Brain microvascular endothelial cell (primary cell): ENCODE measurements around the gene UQCR11.

Source experiments
- DNase-seq: peaks from one replicate; pipeline ENCODE4 v3.0.0-alpha.2; 2020
- H3K27ac ChIP-seq: fragments of 250-450 bp; sonication (Bioruptor Pico); 2 replicates; pipeline ENCODE4 v1.5.1; 2020; ENCODE audit warnings: mild to moderate bottlenecking, moderate library complexity
- H3K27me3 ChIP-seq: fragments of 250-450 bp; sonication (Bioruptor Pico); replicated peaks from 2 replicates; pipeline ENCODE4 v1.5.1; 2020; ENCODE audit warnings: mild to moderate bottlenecking
- H3K36me3 ChIP-seq: fragments of 250-450 bp; sonication (Bioruptor Pico); replicated peaks from 2 replicates; pipeline ENCODE4 v1.5.1; 2020; ENCODE audit warnings: mild to moderate bottlenecking
- H3K4me3 ChIP-seq: 2 replicates; pipeline ENCODE4 v1.5.1; 2011; ENCODE audit warnings: low read depth, mild to moderate bottlenecking, control low read depth, low read length, moderate library complexity
- CTCF ChIP-seq: IDR thresholded peaks from 2 replicates; pipeline ENCODE4 v1.5.1; 2011; ENCODE audit warnings: low read depth, mild to moderate bottlenecking, moderate library complexity, low read length, control low read depth, inconsistent platforms; ENCODE audit errors: missing control alignments
- in situ Hi-C: cut with HindIII; loops from 2 replicates; pipeline ENCODE4 v1.10.0; 2017; ENCODE audit warnings: low sequenced_read_pairs, low pct_ligation_motif_present

UQCR11 gene

GRCh38 chr19:1609680-1610474 is 4.6 kb upstream of the UQCR11 start:
- no peak for TF ChIP-seq CTCF
- in situ Hi-C loops = no loop called here
- Histone ChIP-seq H3K27ac (no peak overlapping the region), H3K36me3 (peaks cover 33% of the 10 kb centered on the region), H3K27me3 (no peaks in the 10 kb centered on the region), H3K4me3 (no peak overlapping the region)
- DNase-seq = no peak

- no peak for TF ChIP-seq CTCF
- in situ Hi-C loops = no loop called here
- H3K27ac ChIP-seq = no peak overlapping the region
- no peak for DNase-seq
- no peaks in the 10 kb centered on the region for H3K27me3 ChIP-seq
- peaks cover 25% of the 10 kb centered on the region for H3K36me3 ChIP-seq
- no peak overlapping the region for H3K4me3 ChIP-seq
Observed at GRCh38 chr19:1609103-1609396, 3.8 kb upstream of the UQCR11 start.

- in situ Hi-C loops = no loop called here
- DNase-seq = no peak
- TF ChIP-seq CTCF = no peak
- Histone ChIP-seq H3K36me3 (peaks cover 19% of the 10 kb centered on the region), H3K4me3 (no peak overlapping the region), H3K27me3 (no peaks in the 10 kb centered on the region), H3K27ac (no peak overlapping the region)
Observed at GRCh38 chr19:1608359-1609102, 3.3 kb upstream of the UQCR11 start.

GRCh38 chr19:1606138-1606651 is 933 bp upstream of the UQCR11 start:
- Histone ChIP-seq H3K27ac (peak overlapping the region; percentile 85), H3K4me3 (peak overlapping the region; percentile 91), H3K36me3 (peaks cover 9% of the 10 kb centered on the region), H3K27me3 (no peaks in the 10 kb centered on the region)
- in situ Hi-C loops = no loop called here
- TF ChIP-seq CTCF = no peak
- no peak for DNase-seq

GRCh38 chr19:1602091-1602707 is 3.1 kb downstream of the UQCR11 start:
- no peak for DNase-seq
- H3K4me3 ChIP-seq = no peak overlapping the region
- no peak overlapping the region for H3K27ac ChIP-seq
- peaks cover 20% of the 10 kb centered on the region for H3K36me3 ChIP-seq
- TF ChIP-seq CTCF = no peak
- in situ Hi-C loops = no loop called here
- no peaks in the 10 kb centered on the region for H3K27me3 ChIP-seq
